ENCODE data around the gene LARGE1. TPM values are rescaled to one million over a fixed set of nuclear protein-coding genes. Genes with fewer than 3 reads are reported as not detected.

The LARGE1 gene
- total and polyA plus RNA-seq, 2 of the 13 experiments (the other 11 are each of a cell fraction or from before 2014, with no cell fraction given): 8.4 to 11.0 TPM

DNA sequence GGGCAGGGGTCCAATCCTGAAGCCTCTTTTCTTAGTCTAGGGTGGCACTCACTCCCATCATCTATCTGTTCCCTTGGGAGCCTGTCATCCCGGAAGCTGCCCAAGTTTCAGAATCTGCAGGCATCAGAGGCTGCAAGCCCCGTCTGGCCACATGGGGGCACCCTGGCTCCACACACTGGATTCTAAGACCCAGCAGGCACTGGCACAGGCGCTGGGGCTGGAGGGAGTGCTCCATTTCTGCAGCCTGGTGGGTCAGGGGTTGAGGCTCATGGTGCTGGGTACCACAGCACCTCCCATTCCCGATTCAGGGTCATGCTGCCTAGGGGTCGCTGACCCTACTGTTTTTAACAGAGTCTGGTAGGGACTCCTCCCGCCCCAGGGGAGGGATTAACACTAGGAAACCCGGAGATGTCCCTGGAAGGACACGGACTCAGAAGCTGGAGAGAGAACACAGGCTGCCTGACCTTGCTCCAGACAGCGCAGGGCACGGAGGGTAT lies 618.2 kb downstream of the LARGE1 start (continued):
- TF ChIP-seq ZNF75D (CRISPR knock-in tag; IDR thresholded peaks at IDR 0.05; ENCODE audit: borderline replicate concordance) (no peak), YEATS4 (CRISPR knock-in tag; IDR thresholded peaks at IDR 0.05; ENCODE audit: borderline replicate concordance) (no peak), TBL1XR1 (IDR thresholded peaks at IDR 0.05; ENCODE audit: borderline replicate concordance, low read length, partially characterized antibody) (no peak), BRD4 (CRISPR knock-in tag; IDR thresholded peaks at IDR 0.05) (no peak), ZNF354B (CRISPR knock-in tag; IDR thresholded peaks at IDR 0.05) (no peak), GPN1 (CRISPR knock-in tag; IDR thresholded peaks at IDR 0.05; ENCODE audit: borderline replicate concordance) (no peak), ZNF782 (CRISPR knock-in tag; IDR thresholded peaks at IDR 0.05; ENCODE audit: borderline replicate concordance) (no peak), CREM (IDR thresholded peaks at IDR 0.05) (no peak), CREM (CRISPR knock-in tag; IDR thresholded peaks at IDR 0.05) (no peak), NFYB (CRISPR knock-in tag; IDR thresholded peaks at IDR 0.05) (no peak), FLYWCH1 (CRISPR knock-in tag; IDR thresholded peaks at IDR 0.05) (no peak), KAT7 (CRISPR knock-in tag; IDR thresholded peaks at IDR 0.05; ENCODE audit: borderline replicate concordance) (no peak), SRSF9 (IDR thresholded peaks at IDR 0.05; ENCODE audit: borderline replicate concordance, insufficient read depth, low read depth, low read length, poor library complexity, severe bottlenecking) (no peak), MIER3 (CRISPR knock-in tag; IDR thresholded peaks at IDR 0.05; ENCODE audit: borderline replicate concordance) (peak; percentile 53; the same call in 1 of the 2 replicates), FIP1L1 (IDR thresholded peaks at IDR 0.05; ENCODE audit: borderline replicate concordance, insufficient read depth, low read depth, low read length) (no peak), ZBTB8A (CRISPR knock-in tag; IDR thresholded peaks at IDR 0.05; ENCODE audit: borderline replicate concordance, low read depth) (no peak), ZNF329 (CRISPR knock-in tag; IDR thresholded peaks at IDR 0.05; ENCODE audit: low read depth) (no peak)
- TF ChIP-seq, protein P1, sequence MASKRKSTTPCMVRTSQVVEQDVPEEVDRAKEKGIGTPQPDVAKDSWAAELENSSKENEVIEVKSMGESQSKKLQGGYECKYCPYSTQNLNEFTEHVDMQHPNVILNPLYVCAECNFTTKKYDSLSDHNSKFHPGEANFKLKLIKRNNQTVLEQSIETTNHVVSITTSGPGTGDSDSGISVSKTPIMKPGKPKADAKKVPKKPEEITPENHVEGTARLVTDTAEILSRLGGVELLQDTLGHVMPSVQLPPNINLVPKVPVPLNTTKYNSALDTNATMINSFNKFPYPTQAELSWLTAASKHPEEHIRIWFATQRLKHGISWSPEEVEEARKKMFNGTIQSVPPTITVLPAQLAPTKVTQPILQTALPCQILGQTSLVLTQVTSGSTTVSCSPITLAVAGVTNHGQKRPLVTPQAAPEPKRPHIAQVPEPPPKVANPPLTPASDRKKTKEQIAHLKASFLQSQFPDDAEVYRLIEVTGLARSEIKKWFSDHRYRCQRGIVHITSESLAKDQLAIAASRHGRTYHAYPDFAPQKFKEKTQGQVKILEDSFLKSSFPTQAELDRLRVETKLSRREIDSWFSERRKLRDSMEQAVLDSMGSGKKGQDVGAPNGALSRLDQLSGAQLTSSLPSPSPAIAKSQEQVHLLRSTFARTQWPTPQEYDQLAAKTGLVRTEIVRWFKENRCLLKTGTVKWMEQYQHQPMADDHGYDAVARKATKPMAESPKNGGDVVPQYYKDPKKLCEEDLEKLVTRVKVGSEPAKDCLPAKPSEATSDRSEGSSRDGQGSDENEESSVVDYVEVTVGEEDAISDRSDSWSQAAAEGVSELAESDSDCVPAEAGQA (IDR thresholded peaks at IDR 0.05; ENCODE audit: low read depth): no peak
- TF ChIP-seq, protein P1 (CRISPR knock-in tag; IDR thresholded peaks at IDR 0.05; ENCODE audit: borderline replicate concordance): no peak
- TF ChIP-seq, protein P2, sequence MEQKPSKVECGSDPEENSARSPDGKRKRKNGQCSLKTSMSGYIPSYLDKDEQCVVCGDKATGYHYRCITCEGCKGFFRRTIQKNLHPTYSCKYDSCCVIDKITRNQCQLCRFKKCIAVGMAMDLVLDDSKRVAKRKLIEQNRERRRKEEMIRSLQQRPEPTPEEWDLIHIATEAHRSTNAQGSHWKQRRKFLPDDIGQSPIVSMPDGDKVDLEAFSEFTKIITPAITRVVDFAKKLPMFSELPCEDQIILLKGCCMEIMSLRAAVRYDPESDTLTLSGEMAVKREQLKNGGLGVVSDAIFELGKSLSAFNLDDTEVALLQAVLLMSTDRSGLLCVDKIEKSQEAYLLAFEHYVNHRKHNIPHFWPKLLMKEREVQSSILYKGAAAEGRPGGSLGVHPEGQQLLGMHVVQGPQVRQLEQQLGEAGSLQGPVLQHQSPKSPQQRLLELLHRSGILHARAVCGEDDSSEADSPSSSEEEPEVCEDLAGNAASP (CRISPR knock-in tag; IDR thresholded peaks at IDR 0.05; ENCODE audit: borderline replicate concordance): peak; percentile 59; the same call in 1 of the 2 replicates
- TF ChIP-seq, protein P3, sequence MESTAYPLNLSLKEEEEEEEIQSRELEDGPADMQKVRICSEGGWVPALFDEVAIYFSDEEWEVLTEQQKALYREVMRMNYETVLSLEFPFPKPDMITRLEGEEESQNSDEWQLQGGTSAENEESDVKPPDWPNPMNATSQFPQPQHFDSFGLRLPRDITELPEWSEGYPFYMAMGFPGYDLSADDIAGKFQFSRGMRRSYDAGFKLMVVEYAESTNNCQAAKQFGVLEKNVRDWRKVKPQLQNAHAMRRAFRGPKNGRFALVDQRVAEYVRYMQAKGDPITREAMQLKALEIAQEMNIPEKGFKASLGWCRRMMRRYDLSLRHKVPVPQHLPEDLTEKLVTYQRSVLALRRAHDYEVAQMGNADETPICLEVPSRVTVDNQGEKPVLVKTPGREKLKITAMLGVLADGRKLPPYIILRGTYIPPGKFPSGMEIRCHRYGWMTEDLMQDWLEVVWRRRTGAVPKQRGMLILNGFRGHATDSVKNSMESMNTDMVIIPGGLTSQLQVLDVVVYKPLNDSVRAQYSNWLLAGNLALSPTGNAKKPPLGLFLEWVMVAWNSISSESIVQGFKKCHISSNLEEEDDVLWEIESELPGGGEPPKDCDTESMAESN (CRISPR knock-in tag; conservative IDR thresholded peaks at IDR 0.05): 0 out of 2 replicates have a peak, but pooled peaks have one; percentile 64
- TF ChIP-seq, protein P4, sequence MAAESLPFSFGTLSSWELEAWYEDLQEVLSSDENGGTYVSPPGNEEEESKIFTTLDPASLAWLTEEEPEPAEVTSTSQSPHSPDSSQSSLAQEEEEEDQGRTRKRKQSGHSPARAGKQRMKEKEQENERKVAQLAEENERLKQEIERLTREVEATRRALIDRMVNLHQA (CRISPR knock-in tag; IDR thresholded peaks at IDR 0.05): no peak
